Mesendoderm (in vitro differentiated cells): ENCODE data around the gene TGFBR3.
"Not testable (repeated sequence)": the region's sequence is repeated elsewhere in the genome, so short reads cannot be mapped to it uniquely, and the experiment has no call there.

ENCODE experiments used
- DNase-seq: peaks from one replicate; pipeline ENCODE4 v3.0.0; 2013
- H2AK5ac ChIP-seq: 2 replicates; pipeline ENCODE4 v1.6.1; 2013; ENCODE audit warnings: low read length, inconsistent platforms
- H2BK120ac ChIP-seq: 2 replicates; pipeline ENCODE4 v1.6.1; 2013; ENCODE audit warnings: low read depth, mild to moderate bottlenecking, low read length, moderate library complexity, mixed read lengths
- H2BK15ac ChIP-seq: replicated peaks from 2 replicates; pipeline ENCODE4 v1.6.1; 2013; ENCODE audit warnings: low read depth, mild to moderate bottlenecking, moderate library complexity
- H2BK5ac ChIP-seq: 2 replicates; pipeline ENCODE4 v1.6.1; 2013; ENCODE audit warnings: low read length, inconsistent platforms
- H3K18ac ChIP-seq: 2 replicates; pipeline ENCODE4 v1.6.1; 2013; ENCODE audit warnings: mild to moderate bottlenecking, low read length, mixed read lengths
- H3K23ac ChIP-seq: one replicate; pipeline ENCODE4 v1.6.1; 2013; ENCODE audit warnings: low read length
- H3K27ac ChIP-seq: 2 replicates; pipeline ENCODE4 v1.5.1; 2013; ENCODE audit warnings: low read depth, mild to moderate bottlenecking, inconsistent platforms, low read length, moderate library complexity
- H3K27me3 ChIP-seq: 2 replicates; pipeline ENCODE4 v1.6.1; 2013; ENCODE audit warnings: low read length, control low read depth, mild to moderate bottlenecking, inconsistent platforms; ENCODE audit not compliant: insufficient read depth, poor library complexity
- H3K36me3 ChIP-seq: 2 replicates; pipeline ENCODE4 v1.6.1; 2013; ENCODE audit warnings: low read length, inconsistent platforms; ENCODE audit not compliant: control insufficient read depth, insufficient read depth
- H3K4ac ChIP-seq: one replicate; pipeline ENCODE4 v1.6.1; 2013; ENCODE audit warnings: low read depth, mild to moderate bottlenecking, low read length, moderate library complexity
- H3K4me1 ChIP-seq: 2 replicates; pipeline ENCODE4 v1.6.1; 2013; ENCODE audit warnings: low read depth, low read length, inconsistent platforms; ENCODE audit not compliant: control insufficient read depth
- H3K4me2 ChIP-seq: 2 replicates; pipeline ENCODE4 v1.6.1; 2013; ENCODE audit warnings: low read length
- H3K4me3 ChIP-seq: 2 replicates; pipeline ENCODE4 v1.5.1; 2013; ENCODE audit warnings: mild to moderate bottlenecking, low read length
- H3K56ac ChIP-seq: one replicate; pipeline ENCODE4 v1.6.1; 2013; ENCODE audit warnings: low read length
- H3K79me1 ChIP-seq: 2 replicates; pipeline ENCODE4 v1.6.1; 2013; ENCODE audit warnings: low read length, inconsistent platforms
- H3K79me2 ChIP-seq: 2 replicates; pipeline ENCODE4 v1.6.1; 2013; ENCODE audit warnings: mild to moderate bottlenecking, low read length; ENCODE audit not compliant: control insufficient read depth, insufficient read depth
- H3K9ac ChIP-seq: 2 replicates; pipeline ENCODE4 v1.6.1; 2013; ENCODE audit warnings: low read length, inconsistent platforms
- H4K5ac ChIP-seq: one replicate; pipeline ENCODE4 v1.6.1; 2013; ENCODE audit warnings: low read length
- H4K8ac ChIP-seq: one replicate; pipeline ENCODE4 v1.6.1; 2013; ENCODE audit warnings: low read depth, mild to moderate bottlenecking, control low read depth, low read length, moderate library complexity
- WGBS: extraction: QIAGEN DNeasy Blood & Tissue Kit; methylation state at CpG from one replicate; pipeline ENCODE4 v1.1.7; 2013; ENCODE audit warnings: low lambda C conversion rate, missing lambda C conversion rate; ENCODE audit not compliant: insufficient coverage; ENCODE audit errors: extremely low coverage; 5-methylcytosine and 5-hydroxymethylcytosine counted together

Gene TGFBR3

GRCh38 chr1:91853397-91853796, 32.6 kb downstream of the TGFBR3 start:
- no peak overlapping the region for H2AK5ac ChIP-seq
- H3K4ac ChIP-seq: no peak overlapping the region
- H3K27ac ChIP-seq: no peak overlapping the region
- DNase-seq: no peak
- H3K4me2 ChIP-seq: no peak overlapping the region
- H4K8ac ChIP-seq: no peak overlapping the region
- H3K4me1 ChIP-seq: no peaks in the 10 kb centered on the region
- H3K56ac ChIP-seq: no peak overlapping the region
- no peak overlapping the region for H3K4me3 ChIP-seq
- no peaks in the 10 kb centered on the region for H3K79me1 ChIP-seq
- H3K27me3 ChIP-seq: no peaks in the 10 kb centered on the region
- no peaks in the 10 kb centered on the region for H3K36me3 ChIP-seq
- no peak overlapping the region for H3K18ac ChIP-seq
- H3K23ac ChIP-seq: no peak overlapping the region
- no peaks in the 10 kb centered on the region for H3K79me2 ChIP-seq
- H2BK120ac ChIP-seq: no peak overlapping the region
- no peak overlapping the region for H4K5ac ChIP-seq
- no peak overlapping the region for H2BK5ac ChIP-seq
- WGBS: no CpG with 5 or more reads among the region's 7 CpGs
- H2BK15ac ChIP-seq: no peak overlapping the region
- H3K9ac ChIP-seq: no peak overlapping the region

- H4K5ac ChIP-seq, H2BK5ac ChIP-seq, H2AK5ac ChIP-seq, DNase-seq, H3K4me3 ChIP-seq, H3K27me3 ChIP-seq, H3K23ac ChIP-seq, H2BK15ac ChIP-seq, H4K8ac ChIP-seq, H3K4me2 ChIP-seq, H3K4ac ChIP-seq, H3K18ac ChIP-seq, H3K79me2 ChIP-seq, H3K79me1 ChIP-seq, H3K9ac ChIP-seq, H3K56ac ChIP-seq, H2BK120ac ChIP-seq, H3K4me1 ChIP-seq, H3K36me3 ChIP-seq, H3K27ac ChIP-seq: not testable (repeated sequence)
- WGBS: no CpG with 5 or more reads among the region's 5 CpGs
Measured at GRCh38 chr1:91852011-91852410, 33.9 kb downstream of the TGFBR3 start.

GRCh38 chr1:91851130-91852010, 34.6 kb downstream of the TGFBR3 start:
- no peak for DNase-seq
- no peak overlapping the region for H4K8ac ChIP-seq
- no CpG with 5 or more reads among the region's 13 CpGs for WGBS

GRCh38 chr1:91850708-91851107, 35.2 kb downstream of the TGFBR3 start:
- H3K27me3 ChIP-seq: no peaks in the 10 kb centered on the region
- H2BK15ac ChIP-seq: no peak overlapping the region
- no peaks in the 10 kb centered on the region for H3K79me2 ChIP-seq
- no CpG with 5 or more reads among the region's 1 CpG for WGBS
- no peak overlapping the region for H2BK5ac ChIP-seq
- H3K4ac ChIP-seq: no peak overlapping the region
- no peak overlapping the region for H3K56ac ChIP-seq
- no peak overlapping the region for H4K5ac ChIP-seq
- H3K36me3 ChIP-seq: no peaks in the 10 kb centered on the region
- no peak for DNase-seq
- H3K9ac ChIP-seq: no peak overlapping the region
- H3K27ac ChIP-seq: no peak overlapping the region
- H3K4me2 ChIP-seq: no peak overlapping the region
- H3K4me1 ChIP-seq: no peaks in the 10 kb centered on the region
- no peak overlapping the region for H2AK5ac ChIP-seq
- H2BK120ac ChIP-seq: no peak overlapping the region
- H3K4me3 ChIP-seq: no peak overlapping the region
- no peak overlapping the region for H4K8ac ChIP-seq
- no peak overlapping the region for H3K18ac ChIP-seq
- H3K79me1 ChIP-seq: no peaks in the 10 kb centered on the region
- H3K23ac ChIP-seq: no peak overlapping the region

More at GRCh38 chr1:91851130-91852010, 34.6 kb downstream of the TGFBR3 start:
- Histone ChIP-seq H3K79me1 (no peaks in the 10 kb centered on the region), H3K9ac (no peak overlapping the region), H3K4me1 (no peaks in the 10 kb centered on the region), H3K56ac (no peak overlapping the region), H4K5ac (no peak overlapping the region), H3K27me3 (no peaks in the 10 kb centered on the region), H3K4ac (no peak overlapping the region), H3K36me3 (no peaks in the 10 kb centered on the region), H3K27ac (no peak overlapping the region), H2BK5ac (no peak overlapping the region), H3K4me3 (no peak overlapping the region), H2BK15ac (no peak overlapping the region), H3K4me2 (no peak overlapping the region), H3K79me2 (no peaks in the 10 kb centered on the region), H3K18ac (no peak overlapping the region), H2AK5ac (no peak overlapping the region), H2BK120ac (no peak overlapping the region), H3K23ac (no peak overlapping the region)

- Histone ChIP-seq H4K5ac (no peak overlapping the region), H3K18ac (no peak overlapping the region), H3K4me1 (no peaks in the 10 kb centered on the region), H3K4ac (no peak overlapping the region), H2BK5ac (no peak overlapping the region), H3K4me3 (no peak overlapping the region), H3K23ac (no peak overlapping the region), H3K79me1 (no peaks in the 10 kb centered on the region), H3K27me3 (no peaks in the 10 kb centered on the region), H2AK5ac (no peak overlapping the region), H3K9ac (no peak overlapping the region), H3K79me2 (no peaks in the 10 kb centered on the region), H3K4me2 (no peak overlapping the region), H2BK15ac (no peak overlapping the region), H3K56ac (no peak overlapping the region), H3K36me3 (no peaks in the 10 kb centered on the region), H4K8ac (no peak overlapping the region), H2BK120ac (no peak overlapping the region), H3K27ac (no peak overlapping the region)
- no peak for DNase-seq
- WGBS: no CpG with 5 or more reads among the region's 2 CpGs
Measured at GRCh38 chr1:91847851-91848250, 38.1 kb downstream of the TGFBR3 start.

- no peak overlapping the region for H4K8ac ChIP-seq
- H3K79me1 ChIP-seq: no peaks in the 10 kb centered on the region
- no peaks in the 10 kb centered on the region for H3K27me3 ChIP-seq
- no peak overlapping the region for H2BK5ac ChIP-seq
- DNase-seq: no peak
- no peak overlapping the region for H3K4ac ChIP-seq
- no peak overlapping the region for H3K56ac ChIP-seq
- no peak overlapping the region for H4K5ac ChIP-seq
- H3K4me3 ChIP-seq: no peak overlapping the region
- H3K18ac ChIP-seq: no peak overlapping the region
- no peaks in the 10 kb centered on the region for H3K36me3 ChIP-seq
- H2AK5ac ChIP-seq: no peak overlapping the region
- WGBS: no CpG with 5 or more reads among the region's 2 CpGs
- H3K79me2 ChIP-seq: no peaks in the 10 kb centered on the region
- H3K4me1 ChIP-seq: no peaks in the 10 kb centered on the region
- no peak overlapping the region for H3K23ac ChIP-seq
- H3K27ac ChIP-seq: no peak overlapping the region
- no peak overlapping the region for H2BK15ac ChIP-seq
- no peak overlapping the region for H2BK120ac ChIP-seq
- H3K4me2 ChIP-seq: no peak overlapping the region
- H3K9ac ChIP-seq: no peak overlapping the region
Measured at GRCh38 chr1:91846639-91847013, 39.3 kb downstream of the TGFBR3 start.
